ENCODE measurements around the gene ABCA4. TPM values are rescaled to one million over a fixed set of nuclear protein-coding genes. Genes with fewer than 3 reads are reported as not detected.
A peak's percentile ranks its signal among the peaks of the same experiment; 100 is the strongest.

The ABCA4 gene
- total RNA-seq, 4 donors from 2014 or later: not detected

- Histone ChIP-seq H3K9me3 (no peaks in the 10 kb centered on the region), H3K27me3 (no peaks in the 10 kb centered on the region), H3K36me3 (no peaks in the 10 kb centered on the region), H3K4me1 (peaks cover 15 to 23% of the 10 kb centered on the region in 2 donors), H3K27ac (peak overlapping the region; percentile 65 to 82 (median 74)), H3K4me3 (no peak overlapping the region)
- ATAC-seq (no peak), DNase-seq (no peak)
- intact Hi-C loops (cut with DNase I; ENCODE audit: low total_unique reads) (no loop called here), in situ Hi-C loops (cut with MboI; ENCODE audit: low sequenced_read_pairs in 4 of 4) (no loop called here)
- TF ChIP-seq CTCF (IDR thresholded peaks at IDR 0.05 in 4 of 5, conservative IDR thresholded peaks at IDR 0.05 in 1 of 5) (no peak), POLR2A (IDR thresholded peaks at IDR 0.05) (no peak)
Observed at GRCh38 chr1:94050254-94050653, 70.7 kb downstream of the ABCA4 start.

GRCh38 chr1:94049791-94050190, 71.2 kb downstream of the ABCA4 start:
- H3K27me3 ChIP-seq: no peaks in the 10 kb centered on the region
- in situ Hi-C loops (cut with MboI; ENCODE audit: low sequenced_read_pairs in 4 of 4) (no loop called here), intact Hi-C loops (cut with DNase I; ENCODE audit: low total_unique reads) (loop anchor here (5.0 kb wide), 1 partner anchor 283 kb away; no protein-coding TSS in a partner anchor)
- H3K4me3 ChIP-seq: no peak overlapping the region
- ATAC-seq (no peak), DNase-seq (no peak)
- TF ChIP-seq CTCF (IDR thresholded peaks at IDR 0.05 in 4 of 5, conservative IDR thresholded peaks at IDR 0.05 in 1 of 5) (no peak), POLR2A (IDR thresholded peaks at IDR 0.05) (no peak)
- peaks cover 18 to 27% of the 10 kb centered on the region in 2 donors for H3K4me1 ChIP-seq
- H3K9me3 ChIP-seq: no peaks in the 10 kb centered on the region
- H3K36me3 ChIP-seq: no peaks in the 10 kb centered on the region
- peak overlapping the region; percentile 65 to 82 (median 74) for H3K27ac ChIP-seq

- Histone ChIP-seq H3K4me3 (no peak overlapping the region), H3K9me3 (no peaks in the 10 kb centered on the region), H3K4me1 (peaks cover 19 to 33% of the 10 kb centered on the region in 2 donors), H3K27me3 (no peaks in the 10 kb centered on the region), H3K27ac (peak overlapping the region; percentile 81 to 85 (median 82)), H3K36me3 (no peaks in the 10 kb centered on the region)
- TF ChIP-seq POLR2A (IDR thresholded peaks at IDR 0.05): peak; percentile 34 to 60
- no peak for TF ChIP-seq CTCF (IDR thresholded peaks at IDR 0.05 in 4 of 5, conservative IDR thresholded peaks at IDR 0.05 in 1 of 5)
- DNase-seq (no peak), ATAC-seq (peak; percentile 57 to 58)
- in situ Hi-C loops (cut with MboI; ENCODE audit: low sequenced_read_pairs in 4 of 4) (no loop called here), intact Hi-C loops (cut with DNase I; ENCODE audit: low total_unique reads) (loop anchor here (5.0 kb wide), 1 partner anchor 284 kb away; no protein-coding TSS in a partner anchor)
Observed at GRCh38 chr1:94048413-94049164, 72.4 kb downstream of the ABCA4 start.

- in situ Hi-C loops (cut with MboI; ENCODE audit: low sequenced_read_pairs in 4 of 4): no loop called here
- intact Hi-C loops (cut with DNase I; ENCODE audit: low total_unique reads): loop anchor here (5.0 kb wide), 1 partner anchor 284 kb away; no protein-coding TSS in a partner anchor
Observed at GRCh38 chr1:94047949-94048348, 73.0 kb downstream of the ABCA4 start.

More at GRCh38 chr1:94047949-94048348, 73.0 kb downstream of the ABCA4 start:
- Histone ChIP-seq H3K9me3 (no peaks in the 10 kb centered on the region), H3K27me3 (no peaks in the 10 kb centered on the region), H3K4me3 (no peak overlapping the region), H3K36me3 (no peaks in the 10 kb centered on the region), H3K27ac (peak overlapping the region; percentile 81 to 85 (median 82)), H3K4me1 (peaks cover 19 to 33% of the 10 kb centered on the region in 2 donors)
- no peak for TF ChIP-seq CTCF (IDR thresholded peaks at IDR 0.05 in 4 of 5, conservative IDR thresholded peaks at IDR 0.05 in 1 of 5)
- no peak for TF ChIP-seq POLR2A (IDR thresholded peaks at IDR 0.05)
- ATAC-seq: no peak
- no peak for DNase-seq
